ENCODE data around the gene C1QB.

Gene C1QB

GRCh38 chr1:22696610-22697009, 43.6 kb downstream of the C1QB start:
- TF ChIP-seq EZH2phosphoT487 (IDR thresholded peaks at IDR 0.05; ENCODE audit: low read depth) = no peak
- no peak for TF ChIP-seq CTCF (IDR thresholded peaks at IDR 0.05; ENCODE audit: low read depth, low read length)
- no peak overlapping the region for H3K4me2 ChIP-seq (ENCODE audit: low read length)
- no peaks in the 10 kb centered on the region for H3K9me3 ChIP-seq (ENCODE audit: insufficient read depth, low read length)
- no peaks in the 10 kb centered on the region for H3K79me2 ChIP-seq (ENCODE audit: low read length)
- H3K9ac ChIP-seq (ENCODE audit: low read length) = no peak overlapping the region
- H3K4me3 ChIP-seq (ENCODE audit: low read length) = no peak overlapping the region
- no peaks in the 10 kb centered on the region for H3K36me3 ChIP-seq (replicated peaks; ENCODE audit: low read depth, low read length)
- H3K27ac ChIP-seq (ENCODE audit: low read length) = no peak overlapping the region
- H2AFZ ChIP-seq (ENCODE audit: low read depth, low read length) = no peak overlapping the region
- H3K27me3 ChIP-seq (ENCODE audit: low read depth, low read length) = no peaks in the 10 kb centered on the region
- H4K20me1 ChIP-seq (ENCODE audit: insufficient read depth, low read length) = no peaks in the 10 kb centered on the region
- no peaks in the 10 kb centered on the region for H3K4me1 ChIP-seq (ENCODE audit: low read length)

- no peaks in the 10 kb centered on the region for H3K79me2 ChIP-seq (ENCODE audit: low read length)
- H2AFZ ChIP-seq (ENCODE audit: low read depth, low read length) = no peak overlapping the region
- no peaks in the 10 kb centered on the region for H3K27me3 ChIP-seq (ENCODE audit: low read depth, low read length)
- no peak overlapping the region for H3K27ac ChIP-seq (ENCODE audit: low read length)
- H3K4me3 ChIP-seq (ENCODE audit: low read length) = no peak overlapping the region
- H3K9ac ChIP-seq (ENCODE audit: low read length) = no peak overlapping the region
- H3K4me2 ChIP-seq (ENCODE audit: low read length) = no peak overlapping the region
- H3K36me3 ChIP-seq (replicated peaks; ENCODE audit: low read depth, low read length) = no peaks in the 10 kb centered on the region
- no peak for TF ChIP-seq EZH2phosphoT487 (IDR thresholded peaks at IDR 0.05; ENCODE audit: low read depth)
- no peak for TF ChIP-seq CTCF (IDR thresholded peaks at IDR 0.05; ENCODE audit: low read depth, low read length)
- H4K20me1 ChIP-seq (ENCODE audit: insufficient read depth, low read length) = no peaks in the 10 kb centered on the region
- H3K9me3 ChIP-seq (ENCODE audit: insufficient read depth, low read length) = no peaks in the 10 kb centered on the region
- no peaks in the 10 kb centered on the region for H3K4me1 ChIP-seq (ENCODE audit: low read length)
Observed at GRCh38 chr1:22697980-22698379, 44.9 kb downstream of the C1QB start.

- H2AFZ ChIP-seq (ENCODE audit: low read depth, low read length) = no peak overlapping the region
- H3K4me1 ChIP-seq (ENCODE audit: low read length) = peaks cover 4% of the 10 kb centered on the region; the same call in 1 of the 2 replicates
- H3K27me3 ChIP-seq (ENCODE audit: low read depth, low read length) = no peaks in the 10 kb centered on the region
- no peak overlapping the region for H3K4me2 ChIP-seq (ENCODE audit: low read length)
- no peaks in the 10 kb centered on the region for H4K20me1 ChIP-seq (ENCODE audit: insufficient read depth, low read length)
- H3K9me3 ChIP-seq (ENCODE audit: insufficient read depth, low read length) = no peaks in the 10 kb centered on the region
- TF ChIP-seq CTCF (IDR thresholded peaks at IDR 0.05; ENCODE audit: low read depth, low read length) (no peak), EZH2phosphoT487 (IDR thresholded peaks at IDR 0.05; ENCODE audit: low read depth) (no peak)
- no peak overlapping the region for H3K4me3 ChIP-seq (ENCODE audit: low read length)
- H3K79me2 ChIP-seq (ENCODE audit: low read length) = no peaks in the 10 kb centered on the region
- no peak overlapping the region for H3K27ac ChIP-seq (ENCODE audit: low read length)
- H3K36me3 ChIP-seq (replicated peaks; ENCODE audit: low read depth, low read length) = no peaks in the 10 kb centered on the region
- H3K9ac ChIP-seq (ENCODE audit: low read length) = no peak overlapping the region
Observed at GRCh38 chr1:22699681-22700520, 46.9 kb downstream of the C1QB start.

- Histone ChIP-seq H3K9ac (ENCODE audit: low read length) (no peak overlapping the region), H3K79me2 (ENCODE audit: low read length) (no peaks in the 10 kb centered on the region), H3K4me1 (ENCODE audit: low read length) (peaks cover 4% of the 10 kb centered on the region; the same call in 1 of the 2 replicates), H3K9me3 (ENCODE audit: insufficient read depth, low read length) (no peaks in the 10 kb centered on the region), H2AFZ (ENCODE audit: low read depth, low read length) (no peak overlapping the region), H4K20me1 (ENCODE audit: insufficient read depth, low read length) (no peaks in the 10 kb centered on the region), H3K36me3 (replicated peaks; ENCODE audit: low read depth, low read length) (no peaks in the 10 kb centered on the region), H3K4me2 (ENCODE audit: low read length) (no peak overlapping the region), H3K27ac (ENCODE audit: low read length) (no peak overlapping the region), H3K4me3 (ENCODE audit: low read length) (no peak overlapping the region), H3K27me3 (ENCODE audit: low read depth, low read length) (peaks cover 3% of the 10 kb centered on the region; the same call in 1 of the 2 replicates)
- TF ChIP-seq EZH2phosphoT487 (IDR thresholded peaks at IDR 0.05; ENCODE audit: low read depth) (no peak), CTCF (IDR thresholded peaks at IDR 0.05; ENCODE audit: low read depth, low read length) (no peak)
Observed at GRCh38 chr1:22702296-22703085, 49.5 kb downstream of the C1QB start.
